CD4-positive, alpha-beta T cell treated with Interleukin-2 at 100 ng/mL for 4 hours (primary cell): Measurements from ENCODE around the gene PRELID3B.

Experiments
- DNase-seq: peaks from one replicate; pipeline ENCODE4 v3.0.0-alpha.2; 2020; ENCODE audit warnings: low spot score

PRELID3B gene

DNA sequence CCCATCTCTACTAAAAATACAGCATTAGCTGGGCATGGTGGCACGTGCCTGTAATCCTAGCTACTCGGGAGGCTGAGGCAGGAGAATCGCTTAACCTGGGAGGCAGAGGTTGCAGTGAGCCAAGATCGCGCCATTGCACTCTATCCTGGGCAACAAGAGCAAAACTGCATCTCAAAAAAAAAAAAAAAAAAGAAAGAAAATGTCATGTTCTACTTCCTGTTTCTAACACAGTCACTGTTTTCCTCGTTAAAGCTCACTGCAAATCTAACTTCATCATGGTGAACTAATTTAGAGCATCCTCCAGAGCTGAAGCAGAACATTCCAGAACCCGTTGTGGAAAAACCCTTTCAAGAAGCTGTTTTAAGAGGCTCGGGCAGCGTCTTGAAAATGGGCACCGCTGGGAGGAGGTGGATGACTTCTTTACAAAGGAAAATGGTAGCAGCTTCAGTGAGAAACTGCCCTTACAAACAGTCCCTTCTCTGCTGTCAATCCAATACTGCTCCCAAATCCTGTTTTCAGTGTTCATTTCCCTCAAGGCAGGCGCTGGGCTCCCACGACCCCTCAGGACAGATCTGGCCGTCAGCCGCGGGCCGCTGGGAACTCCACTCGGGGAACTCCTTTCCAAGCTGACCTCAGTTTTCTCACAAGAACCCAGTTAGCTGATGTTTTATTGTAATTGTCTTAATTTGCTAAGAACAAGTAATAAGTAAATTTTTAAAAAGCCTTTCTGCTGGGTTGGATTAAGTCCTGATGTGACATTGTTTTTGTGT lies 48.0 kb downstream of the PRELID3B start:
- no peak for DNase-seq

DNA sequence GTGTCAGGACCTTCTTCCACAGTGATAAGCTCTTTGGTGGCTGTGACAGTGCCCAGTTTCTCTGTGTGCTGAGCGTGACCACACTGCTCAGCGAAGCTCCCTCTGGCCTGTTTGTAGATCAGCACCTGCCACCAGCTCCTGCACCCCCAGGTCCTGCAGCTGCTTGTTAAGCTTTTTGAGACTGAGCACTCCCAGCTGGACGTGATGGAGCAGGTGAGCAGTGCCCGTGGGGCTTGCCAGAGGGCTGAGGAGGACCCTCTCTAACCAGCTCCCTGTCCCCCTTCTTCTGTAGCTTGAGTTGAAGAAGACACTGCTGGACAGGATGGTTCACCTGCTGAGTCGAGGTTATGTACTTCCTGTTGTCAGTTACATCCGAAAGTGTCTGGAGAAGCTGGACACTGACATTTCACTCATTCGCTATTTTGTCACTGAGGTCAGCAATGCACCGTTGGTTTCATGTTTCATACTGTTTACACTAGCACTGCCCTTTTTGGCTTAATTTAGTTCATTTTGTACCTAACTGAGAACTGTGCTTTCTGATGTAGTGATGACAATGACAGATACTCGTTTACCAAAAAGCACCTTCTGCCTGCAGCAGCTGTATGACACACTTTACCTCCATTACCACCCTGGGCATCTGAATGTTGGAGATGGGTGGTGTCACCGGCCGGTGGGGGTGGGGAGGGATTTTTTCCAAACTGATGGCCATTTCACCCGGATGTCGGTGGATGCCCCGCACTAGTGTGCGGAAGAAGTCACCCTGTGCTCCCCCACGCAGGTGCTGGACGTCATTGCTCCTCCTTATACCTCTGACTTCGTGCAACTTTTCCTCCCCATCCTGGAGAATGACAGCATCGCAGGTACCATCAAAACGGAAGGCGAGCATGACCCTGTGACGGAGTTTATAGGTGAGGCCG lies 49.0 kb downstream of the PRELID3B start:
- DNase-seq = no peak

DNA sequence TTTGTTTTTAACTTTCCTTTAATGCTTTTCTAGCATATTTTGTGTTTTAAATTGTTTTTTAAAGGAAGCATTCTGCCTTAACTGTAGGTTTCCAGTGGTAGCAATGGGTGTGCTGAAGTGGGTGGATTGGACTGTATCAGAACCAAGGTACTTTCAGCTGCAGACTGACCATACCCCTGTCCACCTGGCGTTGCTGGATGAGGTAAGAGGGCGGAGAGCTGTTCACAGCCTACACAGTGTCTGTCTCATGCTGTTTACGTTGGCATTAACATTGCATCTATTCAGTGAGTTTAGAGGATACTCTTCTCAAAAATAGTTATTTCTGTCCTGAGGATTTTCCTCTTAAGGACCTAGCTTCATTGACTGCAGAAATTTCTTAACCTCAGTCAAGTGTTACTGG lies 49.7 kb downstream of the PRELID3B start:
- DNase-seq = no peak

DNA sequence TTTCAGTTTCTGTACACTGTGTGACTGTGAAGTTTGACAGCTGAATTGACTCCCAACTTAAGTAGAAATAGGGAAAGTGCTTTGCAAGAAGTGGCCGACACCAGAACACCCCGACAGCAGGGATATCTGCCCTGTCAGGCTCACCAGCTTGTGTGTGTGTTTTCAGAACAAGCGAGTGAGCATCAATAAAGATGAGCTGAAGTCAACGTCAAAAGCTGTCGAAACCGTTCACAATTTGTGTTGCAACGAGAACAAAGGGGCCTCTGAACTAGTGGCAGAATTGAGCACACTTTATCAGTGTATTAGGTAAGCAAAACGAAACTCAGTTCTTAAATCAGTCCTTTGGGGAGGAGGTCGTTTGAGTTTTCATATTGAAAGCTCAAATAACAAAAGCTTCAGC lies 50.9 kb downstream of the PRELID3B start:
- DNase-seq = no peak

DNA sequence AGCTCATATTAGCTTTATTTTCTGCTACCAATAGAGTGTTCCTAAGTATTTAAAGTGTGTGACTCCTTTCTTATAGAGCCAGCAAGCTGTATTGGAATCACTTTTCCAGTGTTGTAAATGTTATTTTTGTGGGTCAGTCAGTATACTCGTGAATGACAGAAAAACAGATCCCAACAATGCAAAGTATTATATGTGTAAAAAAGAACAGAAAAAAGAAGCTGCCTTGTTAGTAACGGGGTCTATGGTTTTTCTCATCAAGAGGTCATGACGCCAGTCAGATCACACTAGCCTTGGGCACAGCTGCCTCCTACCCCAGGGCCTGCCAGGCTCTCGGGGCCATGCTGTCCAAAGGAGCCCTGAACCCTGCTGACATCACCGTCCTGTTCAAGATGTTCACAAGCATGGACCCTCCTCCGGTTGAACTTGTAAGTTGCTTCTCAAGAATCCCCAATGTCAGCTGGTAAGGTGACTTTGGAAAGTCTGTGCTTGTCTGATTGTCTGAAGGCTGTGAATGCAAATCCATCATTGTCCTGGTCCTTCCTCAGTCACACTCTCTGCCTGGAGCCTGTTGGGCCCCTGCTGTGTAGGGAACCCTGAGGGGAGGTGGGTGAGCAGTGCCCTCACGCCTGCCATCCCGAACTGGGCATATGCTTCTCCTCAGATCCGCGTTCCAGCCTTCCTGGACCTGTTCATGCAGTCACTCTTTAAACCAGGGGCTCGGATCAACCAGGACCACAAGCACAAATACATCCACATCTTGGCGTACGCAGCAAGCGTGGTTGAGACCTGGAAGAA lies 51.7 kb downstream of the PRELID3B start:
- DNase-seq = no peak

DNA sequence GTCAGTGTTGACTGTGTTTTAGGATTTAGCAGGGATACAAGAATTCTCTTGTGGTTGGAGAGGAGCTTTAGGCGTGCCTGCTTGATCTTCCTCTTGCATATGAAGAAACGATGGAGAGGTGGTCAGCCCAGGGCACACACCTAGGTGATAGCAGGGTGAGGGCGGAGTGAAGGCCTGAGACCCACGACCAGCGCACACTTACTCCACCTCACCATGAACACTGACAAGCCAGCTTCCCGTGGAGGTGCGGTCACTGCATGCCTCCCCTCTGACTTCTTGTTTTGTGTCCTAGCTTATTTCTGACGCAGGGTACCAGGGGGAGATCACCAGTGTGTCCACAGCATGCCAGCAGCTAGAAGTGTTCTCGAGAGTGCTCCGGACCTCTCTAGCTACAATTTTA lies 53.4 kb downstream of the PRELID3B start:
- DNase-seq = no peak

DNA sequence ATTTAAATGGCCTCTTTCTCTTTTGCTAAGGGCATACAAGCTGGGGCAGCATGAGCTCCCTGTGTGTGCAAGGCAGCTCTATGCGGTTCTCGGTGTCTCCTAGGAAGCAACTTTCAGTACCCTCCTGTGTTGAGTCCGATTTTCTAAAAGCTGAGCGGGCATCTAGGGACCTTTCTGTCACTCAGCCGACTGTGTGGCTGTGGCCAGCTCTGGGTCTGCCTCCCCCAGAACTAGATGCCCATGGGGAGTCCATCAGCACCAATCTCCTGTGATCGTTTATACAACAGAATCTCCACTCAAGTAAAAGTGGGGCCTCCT lies 54.1 kb downstream of the PRELID3B start:
- no peak for DNase-seq

DNA sequence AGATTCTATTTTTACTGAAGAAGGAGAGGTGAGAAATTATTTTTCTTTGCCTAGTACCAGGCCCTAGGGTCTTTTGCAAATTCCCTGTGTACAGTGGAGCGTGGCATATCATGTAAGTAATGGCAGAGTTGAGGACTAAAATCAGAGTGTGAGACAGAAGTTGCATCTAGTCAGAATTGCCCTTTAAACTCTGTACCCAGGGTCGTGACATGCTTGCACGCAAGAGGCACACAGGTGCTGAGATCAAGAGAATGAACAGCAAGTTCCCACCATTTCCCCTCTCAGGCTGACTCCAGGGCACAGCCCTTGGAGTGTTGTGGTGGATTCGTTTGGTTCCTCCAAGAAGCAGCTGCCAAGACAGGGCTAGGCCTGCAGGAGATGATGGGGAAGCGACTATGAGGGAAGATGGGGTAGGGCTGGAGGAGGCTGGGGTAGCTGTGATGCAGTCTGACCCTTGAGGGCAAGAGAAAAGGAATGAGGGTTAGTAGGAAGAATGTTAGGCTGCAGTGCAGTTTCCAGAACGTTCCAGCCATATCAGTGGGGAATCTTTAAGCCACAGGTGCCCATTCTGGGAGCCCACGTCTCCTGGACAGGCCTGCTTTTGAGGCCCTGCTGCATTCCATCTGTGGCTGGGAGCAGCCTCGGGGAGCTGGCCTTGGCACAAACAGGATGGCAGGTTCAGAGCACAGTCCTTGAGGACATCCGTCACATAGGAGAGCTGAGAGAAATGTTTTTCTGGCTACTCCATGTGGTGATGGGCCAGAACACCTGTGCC lies 54.6 kb downstream of the PRELID3B start:
- no peak for DNase-seq

DNA sequence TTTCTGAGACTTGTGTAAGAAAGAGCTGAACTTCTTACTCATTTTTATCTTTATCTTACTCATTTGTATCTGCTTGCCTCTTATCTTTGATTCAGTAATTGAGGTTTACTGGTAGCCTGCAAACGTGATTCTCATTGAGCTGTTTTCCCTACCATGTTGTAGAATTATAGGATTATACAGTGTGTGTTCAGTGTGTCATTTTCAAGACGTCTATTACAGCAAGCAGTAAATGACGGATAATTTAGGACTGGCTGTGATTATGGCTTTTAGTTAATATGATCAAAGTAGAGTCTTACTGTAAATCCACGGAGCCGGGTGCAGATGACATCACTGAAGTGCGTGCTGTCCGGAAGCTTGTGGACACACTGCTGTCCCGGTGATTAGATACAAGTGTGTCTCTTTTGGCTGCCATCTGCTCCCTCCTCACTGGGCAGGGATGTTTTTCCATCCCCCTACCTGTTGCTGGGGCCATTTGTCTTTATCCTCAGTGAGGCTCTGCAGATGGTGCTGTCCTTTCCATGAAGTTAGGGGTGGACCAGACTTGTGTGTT lies 55.5 kb downstream of the PRELID3B start:
- no peak for DNase-seq

DNA sequence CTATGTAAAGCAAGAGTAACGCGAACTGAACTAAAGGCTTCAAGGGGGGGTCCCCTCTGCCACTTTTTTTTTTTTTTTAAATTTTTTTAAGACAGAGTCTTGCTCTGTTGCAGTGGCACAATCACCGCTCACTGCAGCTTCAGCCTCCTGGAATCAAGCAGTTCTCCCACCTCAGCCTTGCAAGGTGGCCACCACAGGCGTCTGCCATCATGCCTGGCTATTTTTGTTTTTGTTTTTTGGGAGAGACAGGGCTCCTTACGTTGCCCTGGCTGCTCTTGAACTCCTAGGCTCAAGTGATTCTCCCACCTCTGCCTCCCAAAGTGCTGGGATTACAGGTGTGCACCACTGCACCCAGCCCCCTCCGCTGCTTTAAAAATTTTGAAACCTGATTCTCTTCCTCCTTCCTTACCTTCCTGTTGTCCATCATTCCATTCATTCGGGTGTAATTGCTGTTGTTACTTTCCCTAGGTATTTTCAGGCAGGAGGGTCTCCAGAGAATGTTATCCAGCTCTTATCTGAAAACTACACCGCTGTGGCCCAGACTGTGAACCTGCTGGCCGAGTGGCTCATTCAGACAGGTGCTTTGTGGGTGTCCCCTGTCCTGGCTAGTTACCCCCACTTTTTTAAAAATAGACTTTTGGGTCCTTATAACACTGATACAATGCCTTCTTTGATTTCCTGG lies 56.2 kb downstream of the PRELID3B start:
- no peak for DNase-seq

DNA sequence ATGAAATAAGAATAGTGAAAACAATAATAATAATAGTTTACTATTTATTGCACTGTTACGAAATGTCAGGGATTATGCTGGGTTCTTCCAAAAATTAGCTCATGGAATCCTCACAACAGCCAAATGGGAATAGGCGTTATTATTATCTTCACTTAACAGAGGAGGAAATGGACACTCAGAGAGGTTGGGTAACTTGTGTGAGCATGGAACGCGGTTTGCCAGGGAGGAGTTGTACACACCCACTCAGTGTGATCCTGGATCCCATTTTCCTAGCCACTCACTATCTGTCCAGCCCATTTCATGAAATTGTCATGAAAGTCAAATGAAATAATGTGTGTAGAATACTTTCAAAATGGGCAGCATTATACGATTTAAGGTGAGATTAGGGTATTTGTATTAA lies 56.9 kb downstream of the PRELID3B start:
- DNase-seq = no peak

DNA sequence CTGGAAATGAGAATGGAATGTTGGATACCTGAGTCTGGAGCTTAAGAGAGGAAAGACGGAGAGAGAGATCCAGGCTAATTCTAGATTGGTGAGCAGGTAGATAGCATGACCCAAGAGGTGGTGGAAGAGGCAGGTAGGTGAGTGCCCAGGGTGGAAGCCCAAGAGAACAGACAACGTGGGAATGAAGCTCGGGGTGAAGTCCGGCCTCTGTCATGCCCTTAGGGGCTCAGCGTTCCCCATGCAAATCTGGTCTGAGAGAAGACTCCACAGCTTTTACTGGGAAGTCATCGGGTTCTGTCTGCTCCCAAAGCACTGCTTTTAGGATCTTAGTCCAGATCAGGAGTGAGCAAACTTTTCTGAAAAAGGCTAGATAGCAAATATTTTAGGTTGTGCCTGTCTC lies 57.9 kb downstream of the PRELID3B start:
- DNase-seq = no peak
